Endometrial microvascular endothelial cells (primary cell): Measurements from ENCODE around the gene CSAD. TPM values are rescaled to one million over a fixed set of nuclear protein-coding genes. Genes with fewer than 3 reads are reported as not detected.
"Not testable (repeated sequence)": the region's sequence is repeated elsewhere in the genome, so short reads cannot be mapped to it uniquely, and the experiment has no call there.

Experiments used
- in situ Hi-C: cut with HindIII; loops from 2 replicates; pipeline ENCODE4 v1.10.0; 2017; ENCODE audit warnings: low sequenced_read_pairs, low pct_unique_long_range_greater_than_20kb; ENCODE audit errors: inconsistent ontology term
- total RNA-seq: library from RNA; depleted of rRNA; stranded (reverse); fragments of >200 nt; gene quantifications from one replicate; pipeline ENCODE4 v1.2.3, GENCODE V29; 2015; ENCODE audit errors: inconsistent ontology term

The CSAD gene
- total RNA-seq, 1 donor from 2014 or later = 4.6 TPM

DNA sequence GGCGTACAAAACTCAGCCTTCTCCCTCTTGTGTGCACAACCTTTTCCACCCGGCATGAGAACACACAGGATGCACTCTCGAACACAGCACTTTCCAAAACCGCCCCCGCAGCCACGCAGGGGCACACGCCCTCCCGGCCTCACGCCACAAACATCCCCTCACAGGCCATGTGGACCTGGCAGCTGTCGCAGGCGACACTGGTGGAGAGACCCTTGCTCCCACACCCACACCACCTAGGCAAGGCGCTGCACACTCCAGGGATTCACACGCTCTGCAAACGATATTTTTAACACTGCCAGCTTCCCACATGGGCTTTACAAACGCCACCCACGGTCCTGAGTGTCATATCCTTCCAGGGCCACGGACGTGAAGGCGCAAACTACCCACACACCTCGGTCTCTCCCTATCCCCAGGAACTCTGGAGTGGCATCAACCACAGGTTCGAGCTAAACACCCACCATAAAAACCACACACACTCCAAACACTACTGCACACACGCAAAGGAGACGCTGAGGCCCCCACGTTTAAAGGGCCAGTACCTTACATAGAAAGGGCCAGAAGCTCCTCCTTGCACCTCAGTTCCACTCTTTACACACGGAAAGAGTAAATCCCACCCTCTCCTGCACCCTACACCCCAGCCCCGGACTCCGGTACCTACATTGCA is 38.7 kb upstream of the CSAD start:
- in situ Hi-C loops = no loop called here

DNA sequence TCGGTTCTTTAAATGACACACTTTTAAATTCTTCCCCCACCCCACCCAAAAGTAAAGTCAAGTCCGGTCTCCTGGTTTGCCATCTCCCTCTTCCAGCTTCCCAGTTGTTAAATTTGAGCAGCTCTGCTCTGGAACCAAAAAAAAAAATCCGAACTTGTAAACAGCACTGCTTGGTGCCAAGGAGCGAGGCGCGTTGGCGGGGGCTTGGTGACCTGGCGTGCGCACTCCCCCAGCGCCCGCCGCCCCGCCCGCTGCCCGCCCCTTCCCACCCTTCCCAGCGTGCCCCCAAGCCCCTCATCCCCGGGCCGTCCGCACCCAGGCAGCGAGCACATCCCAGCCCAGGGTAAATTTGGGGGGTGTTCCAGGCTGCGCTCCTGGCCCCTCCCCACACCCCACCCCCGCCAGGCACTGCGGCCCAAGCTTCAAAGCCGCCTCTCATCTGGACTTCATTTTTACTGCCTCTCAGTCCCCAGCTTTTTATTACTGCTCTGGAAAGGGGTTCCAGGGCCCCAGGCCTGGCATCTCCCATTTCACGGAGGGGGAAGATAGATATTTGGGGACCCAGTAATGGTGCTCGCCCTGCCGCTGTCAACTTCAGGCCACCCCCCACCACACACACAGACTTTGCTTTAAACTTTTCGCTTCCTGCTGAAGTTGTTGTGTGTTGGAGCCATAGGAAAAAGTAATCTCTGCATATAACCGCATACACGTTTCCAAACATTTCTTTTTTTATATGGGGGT is 38.0 kb upstream of the CSAD start:
- in situ Hi-C loops = no loop called here

GRCh38 chr12:53217931-53218307 is 37.2 kb upstream of the CSAD start:
- in situ Hi-C loops = no loop called here

GRCh38 chr12:53217051-53217930 is 36.6 kb upstream of the CSAD start:
- in situ Hi-C loops = no loop called here

DNA sequence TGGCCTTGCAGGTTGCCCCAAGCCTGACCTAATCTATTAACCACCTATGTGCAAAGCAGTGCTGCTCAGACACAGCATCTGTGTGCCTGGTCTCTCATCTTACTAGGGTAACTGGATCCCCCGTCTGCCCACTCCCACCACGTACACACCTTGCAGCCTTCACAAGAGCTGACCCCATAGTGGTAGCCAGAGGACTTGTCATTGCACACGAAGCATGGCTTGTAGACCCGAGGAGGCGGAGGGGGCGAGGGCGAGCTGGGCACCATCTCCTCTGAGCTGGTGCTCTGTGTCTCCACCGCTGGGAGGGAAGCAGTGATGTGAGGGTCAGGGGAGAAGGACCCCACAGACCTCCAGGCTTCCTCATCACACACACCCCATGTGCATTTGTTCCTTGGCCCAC is 34.8 kb upstream of the CSAD start:
- in situ Hi-C loops = no loop called here

DNA sequence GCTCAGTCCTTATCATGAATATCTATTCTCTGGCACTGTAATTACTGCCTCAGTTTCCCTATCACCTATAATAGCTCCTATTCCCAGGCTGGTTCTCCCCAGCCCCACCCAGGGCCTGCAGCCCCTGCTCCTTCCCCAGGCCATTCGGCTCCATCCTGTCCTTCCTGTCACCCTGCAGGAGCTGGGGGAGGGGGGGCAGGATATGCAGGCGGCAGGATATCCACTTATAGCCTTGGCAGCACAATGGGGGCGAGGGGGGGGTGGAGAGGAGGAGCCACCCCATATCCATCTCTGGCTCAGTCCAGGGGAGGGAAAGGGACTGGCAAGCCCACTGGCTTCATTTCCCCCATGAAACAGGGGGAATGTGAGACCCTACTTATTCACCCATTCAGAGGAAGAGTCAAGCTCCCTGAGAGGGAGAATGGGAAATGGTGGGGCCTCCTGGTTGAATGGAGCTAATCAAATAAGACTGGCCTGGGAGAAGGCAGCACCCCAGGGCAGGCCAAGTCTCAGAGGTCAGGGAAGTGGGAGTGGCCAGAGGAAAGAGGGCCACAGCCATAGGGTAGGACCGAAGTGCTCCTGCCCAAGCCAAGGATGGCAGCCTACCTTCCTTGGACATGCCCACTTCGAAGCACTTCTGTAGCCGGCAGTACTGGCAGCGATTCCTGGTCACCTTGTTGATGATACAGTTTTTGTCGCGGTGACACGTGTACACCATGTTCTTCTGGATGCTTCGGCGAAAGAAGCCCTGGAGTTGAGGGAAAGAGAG is 34.1 kb upstream of the CSAD start:
- in situ Hi-C loops = no loop called here

GRCh38 chr12:53214221-53214620 is 33.5 kb upstream of the CSAD start:
- in situ Hi-C loops = no loop called here

GRCh38 chr12:53213348-53213747 is 32.6 kb upstream of the CSAD start:
- in situ Hi-C loops = no loop called here

DNA sequence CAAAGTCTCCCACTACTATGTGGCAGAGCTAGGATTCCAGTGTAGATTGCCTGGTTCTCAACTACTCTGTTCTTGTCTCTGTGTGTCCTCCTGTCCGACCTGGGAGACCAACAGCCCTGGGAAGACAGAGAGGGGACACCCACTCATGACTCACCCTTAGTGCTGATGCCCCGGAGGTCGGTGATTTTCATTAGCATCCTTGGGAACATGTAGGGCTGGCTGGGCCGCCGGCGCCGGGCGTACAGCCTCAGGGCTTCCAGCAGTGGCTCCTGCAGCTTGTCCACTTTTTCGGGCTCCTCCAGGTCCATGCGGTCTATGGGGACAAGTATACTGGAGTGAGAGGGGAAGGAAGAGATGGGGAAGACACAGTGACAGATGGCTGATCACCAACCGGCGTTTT is 32.2 kb upstream of the CSAD start:
- in situ Hi-C loops = no loop called here

DNA sequence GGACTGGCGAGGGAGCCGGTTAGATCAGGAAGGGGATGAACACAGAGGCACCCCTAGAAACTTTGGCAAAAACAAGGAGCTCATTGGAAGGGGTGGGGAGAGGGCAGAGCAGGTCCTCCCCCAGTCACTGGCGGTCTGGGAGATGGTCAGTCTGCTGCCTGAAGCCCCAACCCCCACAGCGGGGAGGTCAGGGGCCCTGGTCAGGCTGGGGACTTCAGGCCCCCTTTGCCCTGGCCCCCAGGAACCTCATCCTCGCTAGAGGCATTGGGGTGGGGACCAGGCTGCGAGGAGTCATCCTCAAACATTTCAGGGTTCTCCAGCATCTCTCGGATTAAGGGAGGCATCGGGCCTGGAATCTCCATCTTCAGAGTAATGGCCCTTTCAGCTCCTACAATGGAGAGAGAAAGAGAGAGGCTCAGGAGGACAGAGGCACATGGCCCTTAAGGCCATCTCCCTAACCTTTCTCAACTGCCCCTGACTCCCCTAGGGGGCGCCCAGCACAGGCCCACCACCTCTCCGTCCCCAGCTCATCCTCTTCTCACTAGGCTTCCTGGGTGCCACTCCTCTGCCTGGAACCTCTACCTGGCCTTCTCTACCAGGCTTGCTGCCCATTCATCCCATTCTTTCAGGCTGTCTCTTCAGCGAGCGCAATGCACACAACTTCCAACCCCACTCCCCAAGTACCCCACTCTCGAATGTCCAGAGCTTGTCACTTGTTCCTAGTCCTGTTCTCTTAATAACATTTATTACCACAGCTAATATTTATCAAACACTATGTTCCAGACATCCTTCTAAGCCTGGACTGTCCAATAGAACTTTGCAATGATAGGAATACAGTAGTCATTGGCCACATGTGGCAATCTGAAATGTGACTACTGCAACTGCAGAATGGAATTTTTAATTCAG is 31.0 kb upstream of the CSAD start:
- in situ Hi-C loops = no loop called here

- in situ Hi-C loops = no loop called here
Observed at GRCh38 chr12:53210843-53211242, 30.1 kb upstream of the CSAD start.

DNA sequence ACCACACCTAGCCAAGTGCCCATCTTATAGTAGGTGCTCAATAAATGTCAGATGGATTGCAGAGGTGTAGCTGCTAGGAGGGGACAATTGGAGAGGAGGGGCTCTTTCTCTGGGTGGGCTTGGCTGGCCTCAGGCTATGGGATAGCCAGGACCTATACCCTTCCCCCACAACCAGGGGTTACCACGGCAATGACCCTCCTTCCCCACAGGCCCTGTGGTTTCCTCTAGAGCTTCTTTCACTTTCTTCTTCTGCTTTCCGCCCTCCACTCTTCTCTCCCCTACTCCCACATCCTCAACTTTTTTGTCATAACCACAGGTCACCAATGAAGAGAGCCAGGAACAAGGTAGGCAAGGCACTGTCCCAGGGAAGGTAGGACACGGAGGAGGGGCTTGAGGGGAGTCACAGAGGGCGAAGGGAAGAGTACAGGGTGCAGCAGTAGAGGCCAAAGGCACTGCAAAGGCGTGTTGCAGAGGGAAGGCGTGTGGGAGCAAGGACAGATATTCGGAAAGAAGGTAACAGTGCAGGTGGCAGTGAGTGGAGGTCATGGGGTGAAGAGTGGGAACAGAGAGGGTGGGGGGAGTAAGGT is 28.2 kb upstream of the CSAD start:
- in situ Hi-C loops = no loop called here

GRCh38 chr12:53208435-53208834 is 27.7 kb upstream of the CSAD start:
- in situ Hi-C loops = no loop called here

- in situ Hi-C loops = no loop called here
Observed at GRCh38 chr12:53207042-53207441, 26.3 kb upstream of the CSAD start, which contains the start of gene ITGB7. TSS of gene ITGB7 (minus strand) at chr12:53207251. CDS start at chr12:53200443, 6,808 bp downstream.

GRCh38 chr12:53205747-53206419 is 25.2 kb upstream of the CSAD start:
- in situ Hi-C loops = no loop called here

DNA sequence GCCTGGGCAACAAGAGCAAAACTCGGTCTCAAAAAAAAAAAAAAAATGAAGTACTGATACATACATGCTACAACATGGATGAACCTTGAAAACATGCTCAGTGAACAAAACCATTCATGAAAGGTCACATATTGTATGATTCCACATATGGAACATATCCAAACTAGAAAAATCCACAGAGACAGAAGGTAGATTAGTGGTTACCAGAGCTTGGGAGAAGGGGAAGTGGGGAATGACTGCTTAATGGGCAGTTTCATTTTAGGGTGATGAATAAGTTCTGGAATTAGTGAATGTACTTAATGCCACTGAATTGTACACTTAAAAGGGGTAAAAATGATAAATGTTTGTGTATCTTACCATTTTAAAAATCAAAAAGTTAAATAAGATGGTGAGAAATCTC is 23.6 kb upstream of the CSAD start:
- in situ Hi-C loops = no loop called here

DNA sequence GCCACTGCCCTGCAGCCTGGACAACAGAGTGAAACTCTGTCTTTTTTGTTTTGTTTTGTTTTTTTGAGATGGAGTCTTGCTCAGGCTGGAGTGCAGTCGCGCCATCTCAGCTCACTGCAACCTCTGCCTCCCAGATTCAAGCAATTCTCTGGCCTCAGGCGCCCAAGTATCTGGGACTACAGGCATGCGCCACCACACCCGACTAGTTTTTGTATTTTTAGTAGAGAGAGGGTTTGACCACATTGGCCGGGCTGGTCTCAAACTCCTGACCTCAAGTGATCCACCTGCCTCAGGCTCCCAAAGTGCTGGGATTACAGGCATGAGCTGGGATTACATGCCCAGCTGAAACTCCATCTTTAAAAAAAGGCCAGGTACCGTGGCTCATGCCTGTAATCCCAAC is 21.6 kb upstream of the CSAD start:
- in situ Hi-C loops = not testable (repeated sequence)
